ENCODE measurements around the gene ZEB1.
"Not testable (repeated sequence)": the region's sequence is repeated elsewhere in the genome, so short reads cannot be mapped to it uniquely, and the experiment has no call there.

ZEB1 gene

DNA sequence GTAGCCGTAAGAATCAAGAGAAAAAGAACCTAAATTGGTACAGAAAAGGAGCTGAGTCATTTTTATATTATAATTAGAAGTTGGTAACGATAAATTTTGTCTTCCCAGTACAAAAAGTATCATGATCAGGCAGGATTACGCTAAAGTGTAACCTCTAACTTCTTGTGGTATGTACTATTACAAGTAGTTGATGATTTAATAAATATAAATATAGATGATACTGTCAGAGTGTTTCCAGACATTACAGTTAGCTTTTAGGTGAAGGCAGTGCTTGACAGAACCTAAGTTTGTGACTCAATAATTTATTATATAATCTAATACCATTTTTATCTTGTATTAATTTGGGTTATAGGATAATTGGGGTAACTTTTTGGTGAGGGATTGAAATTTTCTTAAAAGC, 53.4 kb downstream of the ZEB1 start:
- no peak for DNase-seq

DNA sequence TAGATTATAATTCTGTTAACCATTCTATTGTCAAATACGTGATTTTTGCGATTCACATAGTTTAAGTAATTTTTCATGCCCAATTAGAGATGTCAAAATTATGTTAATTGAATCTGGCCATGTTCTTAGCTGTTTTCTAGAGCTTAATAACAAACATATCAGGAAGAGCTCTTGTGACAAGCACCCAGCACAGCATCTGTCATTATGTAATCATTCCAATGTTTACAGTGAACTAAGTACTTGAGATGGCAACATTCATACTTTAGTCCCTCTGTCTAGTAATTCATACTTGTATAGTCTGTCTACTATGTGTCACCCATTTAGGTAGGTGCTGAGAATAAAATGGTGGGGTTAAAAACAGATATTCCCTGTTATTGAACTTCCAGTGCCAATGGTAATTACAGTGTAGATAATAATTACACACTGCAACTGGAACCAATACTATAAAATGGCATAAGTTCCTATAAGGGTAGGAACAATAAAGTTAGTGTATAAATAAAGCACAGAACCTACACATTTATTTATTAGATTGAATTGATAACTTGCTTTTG, 55.2 kb downstream of the ZEB1 start:
- no peak for DNase-seq

GRCh38 chr10:31381171-31381570, 62.2 kb downstream of the ZEB1 start:
- DNase-seq, result no peak

DNA sequence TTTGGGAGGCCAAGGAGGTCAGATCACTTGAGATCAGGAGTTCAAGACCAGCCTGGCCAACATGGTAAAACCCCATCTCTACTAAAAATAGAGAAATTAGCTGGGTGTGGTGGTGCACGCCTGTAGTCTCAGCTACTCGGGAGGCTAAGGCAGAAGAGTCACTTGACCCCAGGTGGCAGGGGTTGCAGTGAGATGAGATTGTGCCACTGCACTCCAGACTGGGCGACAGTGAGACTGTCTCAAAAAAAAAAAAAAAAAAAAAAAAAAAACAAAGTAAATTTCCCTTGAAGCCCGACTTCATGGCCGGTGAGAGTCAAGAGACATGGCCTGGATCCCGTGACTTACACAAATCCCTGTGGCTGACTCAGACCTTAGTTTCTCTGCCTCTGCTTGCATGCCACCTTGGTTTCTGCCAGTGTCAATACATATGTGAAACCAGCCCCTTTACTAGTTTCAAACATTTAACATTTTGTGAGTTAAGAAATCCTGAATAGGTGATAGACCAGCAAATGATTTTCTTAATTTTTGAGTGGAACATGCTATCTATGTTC, 62.8 kb downstream of the ZEB1 start:
- DNase-seq, result no peak

- no peak for DNase-seq
Measured at GRCh38 chr10:31383810-31384588, 65.0 kb downstream of the ZEB1 start.

DNA sequence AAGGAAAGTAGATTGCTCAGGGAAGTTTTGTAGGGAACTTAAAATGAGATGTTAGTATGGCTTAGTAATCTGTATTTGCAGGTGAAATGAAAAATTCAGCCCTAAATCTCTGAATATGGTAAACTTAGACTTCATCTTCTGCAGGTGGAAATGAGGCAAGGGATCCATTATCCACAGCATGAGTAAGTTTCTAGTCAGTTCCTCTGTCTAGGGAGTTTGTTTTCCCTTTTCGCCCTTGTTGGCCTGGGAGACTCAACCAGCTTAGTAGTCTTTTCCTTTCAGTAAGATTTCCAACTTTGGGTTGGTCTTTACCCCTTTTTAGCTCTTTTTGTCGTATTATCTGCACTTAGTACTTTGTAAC, 65.6 kb downstream of the ZEB1 start:
- DNase-seq, result no peak

- no peak for DNase-seq
Measured at GRCh38 chr10:31390804-31391203, 71.8 kb downstream of the ZEB1 start.

DNA sequence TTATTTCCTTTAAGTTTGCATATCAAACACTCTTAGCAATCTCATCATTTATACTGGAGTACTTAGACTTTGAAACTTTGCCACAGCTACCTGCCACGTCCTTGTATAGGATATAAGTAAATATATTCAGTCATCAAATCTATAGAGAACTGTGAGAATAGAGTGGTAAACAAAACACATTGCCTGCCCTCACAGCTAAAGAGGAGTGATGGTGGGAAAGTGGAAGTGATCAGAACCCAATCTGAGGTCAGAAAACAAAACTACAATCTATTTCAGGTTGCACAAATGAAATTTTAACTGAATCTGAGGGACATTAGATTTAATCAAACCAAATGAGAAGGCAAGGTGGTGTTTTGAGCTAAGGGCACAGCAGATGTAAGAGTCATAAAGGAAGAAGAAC, 74.8 kb downstream of the ZEB1 start:
- no peak for DNase-seq

- no peak for DNase-seq
Measured at GRCh38 chr10:31395695-31396094, 76.7 kb downstream of the ZEB1 start.

GRCh38 chr10:31396376-31396775, 77.4 kb downstream of the ZEB1 start:
- DNase-seq, result no peak

DNA sequence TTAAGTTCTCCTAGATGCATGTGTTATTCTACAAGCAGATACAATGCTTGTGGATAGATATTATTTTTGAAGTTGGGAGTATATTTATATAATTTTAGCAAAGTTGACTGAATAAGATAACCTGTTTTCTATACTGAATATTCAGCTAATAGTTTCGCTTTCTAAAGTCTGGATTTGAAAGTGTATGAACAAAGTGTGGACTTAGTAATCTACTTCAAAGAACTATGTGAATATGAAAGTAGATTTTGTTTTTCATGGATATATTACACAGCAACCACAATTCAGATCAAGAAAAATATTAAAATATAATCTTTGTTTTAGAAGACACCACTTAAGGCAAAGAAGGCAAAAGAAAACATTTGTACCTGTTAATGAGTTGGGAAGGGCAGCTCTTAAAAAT, 78.8 kb downstream of the ZEB1 start:
- no peak for DNase-seq

DNA sequence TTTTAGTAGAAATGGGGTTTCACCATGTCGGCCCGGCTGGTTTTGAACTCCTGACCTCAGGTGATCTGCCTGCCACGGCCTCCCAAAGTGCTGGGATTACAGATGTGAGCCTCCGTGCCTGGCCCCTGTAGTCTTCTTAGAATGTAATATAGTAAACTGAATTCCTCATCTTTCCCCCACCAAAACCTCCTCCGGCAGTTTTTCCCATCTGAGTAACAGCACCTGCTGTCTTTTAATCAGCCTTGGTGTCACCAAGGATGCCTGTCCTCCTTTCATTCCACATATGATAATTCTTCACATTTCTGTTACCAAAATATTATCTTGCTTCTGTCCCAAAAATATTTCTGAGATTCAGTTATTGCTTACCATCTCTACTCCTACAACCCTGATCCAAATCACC, 80.2 kb downstream of the ZEB1 start:
- DNase-seq, result no peak

DNA sequence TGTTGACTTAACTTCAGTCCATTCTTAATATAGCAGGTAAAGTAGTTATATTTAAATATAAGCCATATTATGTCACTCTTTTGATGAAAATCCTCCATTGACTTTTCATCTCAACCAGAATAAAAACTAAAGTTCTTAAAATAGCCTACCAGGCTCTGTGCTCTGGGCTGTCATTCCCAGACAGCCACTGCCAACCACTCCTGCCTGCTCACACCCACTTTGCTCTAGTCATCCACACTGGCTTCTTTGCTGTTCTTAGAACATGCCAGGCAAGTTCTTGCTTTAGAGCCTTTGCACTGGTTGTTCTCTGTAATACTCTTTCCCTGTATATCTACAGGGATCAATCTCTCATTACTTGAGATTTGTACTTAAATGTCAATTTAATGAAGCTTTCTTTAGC, 80.6 kb downstream of the ZEB1 start:
- no peak for DNase-seq

GRCh38 chr10:31401287-31401686, 82.3 kb downstream of the ZEB1 start:
- peak; percentile 12 for DNase-seq

- no peak for DNase-seq
Measured at GRCh38 chr10:31404640-31405039, 85.6 kb downstream of the ZEB1 start.

DNA sequence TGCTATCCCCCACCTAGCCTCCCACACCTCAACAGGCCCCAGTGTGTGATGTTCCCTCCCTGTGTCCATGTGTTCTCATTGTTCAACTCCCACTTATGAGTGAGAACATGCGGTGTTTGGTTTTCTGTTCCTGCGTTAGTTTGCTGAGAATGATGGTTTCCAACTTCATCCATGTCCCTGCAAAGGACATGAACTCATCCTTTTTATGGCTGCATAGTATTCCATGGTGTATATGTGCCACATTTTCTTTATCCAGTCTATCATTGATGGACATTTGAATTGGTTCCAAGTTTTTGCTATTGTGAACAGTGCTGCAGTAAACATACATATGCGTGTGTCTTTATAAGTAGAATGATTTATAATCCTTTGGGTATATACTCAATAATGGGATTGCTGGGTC, 86.8 kb downstream of the ZEB1 start:
- not testable (repeated sequence) for DNase-seq

- DNase-seq, result not testable (repeated sequence)
Measured at GRCh38 chr10:31412397-31412796, 93.4 kb downstream of the ZEB1 start.

DNA sequence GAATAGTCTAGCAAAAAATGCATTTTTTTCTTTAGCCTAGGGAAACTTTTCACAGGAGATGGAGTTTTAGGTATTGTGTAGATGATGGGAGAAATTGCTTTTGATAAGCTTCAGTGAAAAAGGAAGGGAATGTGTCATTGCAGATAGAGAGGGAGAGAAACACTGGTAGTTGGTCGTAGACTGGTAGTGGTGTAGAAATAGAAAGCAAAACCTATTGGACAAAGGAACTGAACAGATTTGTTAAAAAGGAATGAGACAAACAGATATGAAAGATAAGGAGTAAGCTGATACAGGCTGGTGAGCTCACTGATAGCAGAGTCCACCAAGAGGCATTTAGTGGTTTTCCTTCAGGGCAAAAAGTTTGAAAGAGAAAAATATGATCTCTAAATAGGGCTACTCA, 94.3 kb downstream of the ZEB1 start:
- DNase-seq, result no peak

DNA sequence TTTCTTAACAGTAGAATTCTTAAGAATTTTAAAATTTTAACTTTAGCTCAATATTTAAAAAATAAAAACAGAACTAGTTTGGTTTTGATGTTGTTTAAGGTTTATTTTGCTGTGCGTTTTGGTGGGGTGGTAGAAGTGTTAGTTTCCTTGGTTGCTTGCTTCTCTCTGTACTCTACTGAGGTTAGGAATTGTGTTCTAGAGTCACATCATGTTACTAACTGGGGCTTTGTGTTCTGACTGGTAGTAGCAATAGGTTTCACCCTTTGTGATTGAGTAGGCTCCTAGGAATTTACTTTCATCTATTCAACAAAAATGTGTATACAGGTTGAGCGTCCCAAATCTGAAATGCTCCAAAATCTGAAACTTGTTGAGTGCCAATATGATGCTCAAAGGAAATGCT, 99.5 kb downstream of the ZEB1 start:
- DNase-seq, result no peak

GRCh38 chr10:31419394-31420063, 100.5 kb downstream of the ZEB1 start:
- DNase-seq, result no peak

- DNase-seq, result no peak
Measured at GRCh38 chr10:31421322-31421721, 102.3 kb downstream of the ZEB1 start.

DNA sequence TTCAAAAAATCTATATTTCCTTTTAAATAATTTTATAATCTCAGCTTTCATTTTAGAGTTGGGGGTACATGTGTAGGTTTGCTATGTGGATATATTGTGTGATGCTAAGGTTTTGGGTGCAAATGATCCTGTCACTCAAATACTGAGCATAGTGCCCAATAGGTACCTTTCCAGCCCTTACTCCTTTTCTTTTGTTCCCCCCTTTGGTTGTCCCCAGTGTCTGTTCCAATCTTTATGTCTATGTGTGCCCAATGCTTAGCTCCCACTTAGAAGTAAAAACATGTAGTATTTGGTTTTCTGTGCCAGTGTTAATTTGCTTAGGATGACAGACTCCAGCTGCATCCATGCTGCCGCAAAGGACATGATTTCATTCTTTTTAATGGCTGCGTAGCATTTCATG, 103.6 kb downstream of the ZEB1 start:
- no peak for DNase-seq

- no peak for DNase-seq
Measured at GRCh38 chr10:31424473-31424872, 105.5 kb downstream of the ZEB1 start.

GRCh38 chr10:31426401-31426800, 107.4 kb downstream of the ZEB1 start:
- DNase-seq, result no peak
